Gastroesophageal sphincter (tissue), 3 donors: ENCODE data around the gene TMCO4.

Experiments used
- EP300 ChIP-seq: sonication (generic); formaldehyde crosslinking; IDR thresholded peaks from one replicate; pipeline ENCODE4 v1.6.1; 2017; ENCODE audit warnings: antibody characterized with exemption, mild to moderate bottlenecking
- POLR2A ChIP-seq, 2 donors: fragments of 450-650 bp; IDR thresholded peaks; one replicate each; pipeline ENCODE4 v1.6.1; 2017; ENCODE audit warnings: antibody characterized with exemption in 2 of 2, mild to moderate bottlenecking in 2 of 2, moderate library complexity in 1 of 2
- POLR2AphosphoS5 ChIP-seq: sonication (generic); formaldehyde crosslinking; IDR thresholded peaks from one replicate; pipeline ENCODE4 v1.6.1; 2017; ENCODE audit warnings: antibody characterized with exemption
- TF ChIP-seq, protein P1 (sequence below), 4 experiments: fragments of 200-600 bp in 2 of 4; fragments of 450-650 bp in 2 of 4; sonication (generic) in 1 of 4; IDR thresholded peaks; one replicate each; pipeline ENCODE4 v1.5.1; 2017 to 2019; ENCODE audit warnings: antibody characterized with exemption in 4 of 4, mild to moderate bottlenecking in 2 of 4, moderate library complexity in 2 of 4

DNA sequence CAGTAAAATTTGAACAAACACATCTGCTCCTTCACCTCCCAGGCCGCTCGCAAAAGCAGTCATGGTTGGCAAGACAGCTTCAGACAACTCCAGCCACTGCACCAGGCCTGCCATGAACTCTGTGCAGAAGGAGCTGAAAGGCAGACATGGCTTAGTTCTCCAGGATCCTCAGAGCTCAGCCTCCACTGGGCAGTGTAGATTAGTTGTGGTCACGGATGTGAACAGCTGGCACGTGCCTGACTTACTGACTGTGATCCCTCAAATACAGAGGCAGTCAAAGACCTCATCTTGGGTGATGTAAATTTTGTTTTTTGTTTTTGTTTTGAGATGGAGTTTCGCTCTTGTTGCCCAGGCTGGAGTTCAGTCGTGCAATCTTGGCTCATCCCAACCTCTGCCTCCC is 28.4 kb downstream of the TMCO4 start:
- TF ChIP-seq, protein P1, sequence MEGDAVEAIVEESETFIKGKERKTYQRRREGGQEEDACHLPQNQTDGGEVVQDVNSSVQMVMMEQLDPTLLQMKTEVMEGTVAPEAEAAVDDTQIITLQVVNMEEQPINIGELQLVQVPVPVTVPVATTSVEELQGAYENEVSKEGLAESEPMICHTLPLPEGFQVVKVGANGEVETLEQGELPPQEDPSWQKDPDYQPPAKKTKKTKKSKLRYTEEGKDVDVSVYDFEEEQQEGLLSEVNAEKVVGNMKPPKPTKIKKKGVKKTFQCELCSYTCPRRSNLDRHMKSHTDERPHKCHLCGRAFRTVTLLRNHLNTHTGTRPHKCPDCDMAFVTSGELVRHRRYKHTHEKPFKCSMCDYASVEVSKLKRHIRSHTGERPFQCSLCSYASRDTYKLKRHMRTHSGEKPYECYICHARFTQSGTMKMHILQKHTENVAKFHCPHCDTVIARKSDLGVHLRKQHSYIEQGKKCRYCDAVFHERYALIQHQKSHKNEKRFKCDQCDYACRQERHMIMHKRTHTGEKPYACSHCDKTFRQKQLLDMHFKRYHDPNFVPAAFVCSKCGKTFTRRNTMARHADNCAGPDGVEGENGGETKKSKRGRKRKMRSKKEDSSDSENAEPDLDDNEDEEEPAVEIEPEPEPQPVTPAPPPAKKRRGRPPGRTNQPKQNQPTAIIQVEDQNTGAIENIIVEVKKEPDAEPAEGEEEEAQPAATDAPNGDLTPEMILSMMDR (IDR thresholded peaks at IDR 0.05), result no peak
- no peak for TF ChIP-seq POLR2A (IDR thresholded peaks at IDR 0.05)
- no peak for TF ChIP-seq EP300
- TF ChIP-seq POLR2AphosphoS5, result no peak
